Right ventricle myocardium inferior (tissue), 1 donor: ENCODE data around the gene STRIP1. TPM values are rescaled to one million over a fixed set of nuclear protein-coding genes. Genes with fewer than 3 reads are reported as not detected.
"Not testable (repeated sequence)": the region's sequence is repeated elsewhere in the genome, so short reads cannot be mapped to it uniquely, and the experiment has no call there.

Experiments used
- ATAC-seq: fragments of 200-7000 bp; cut with Tn5 transposase; one replicate; pipeline ENCODE4 v1.9.1; 2020; ENCODE audit warnings: mild to moderate bottlenecking, moderate library complexity
- DNase-seq: peaks from one replicate; pipeline ENCODE4 v3.0.0; 2021; ENCODE audit errors: missing footprints
- intact Hi-C: fragments of 100-400 bp; cut with DNase I; formaldehyde crosslinking; loops from one replicate; pipeline ENCODE4 v1.11.0; 2022
- total RNA-seq: library from RNA; stranded (reverse); fragmentation: NEBNext Ultra II Directional; extraction: Animal tissue kit (Norgen Biotek cat#: 25700); gene quantifications from one replicate; pipeline ENCODE4 v1.2.1, GENCODE V29; 2021
- donor health status: DM: no; HTN: yes; CAD: no; lungs with severe emphysema.

The STRIP1 gene
- total RNA-seq, 1 donor from 2014 or later: 17.8 TPM

DNA sequence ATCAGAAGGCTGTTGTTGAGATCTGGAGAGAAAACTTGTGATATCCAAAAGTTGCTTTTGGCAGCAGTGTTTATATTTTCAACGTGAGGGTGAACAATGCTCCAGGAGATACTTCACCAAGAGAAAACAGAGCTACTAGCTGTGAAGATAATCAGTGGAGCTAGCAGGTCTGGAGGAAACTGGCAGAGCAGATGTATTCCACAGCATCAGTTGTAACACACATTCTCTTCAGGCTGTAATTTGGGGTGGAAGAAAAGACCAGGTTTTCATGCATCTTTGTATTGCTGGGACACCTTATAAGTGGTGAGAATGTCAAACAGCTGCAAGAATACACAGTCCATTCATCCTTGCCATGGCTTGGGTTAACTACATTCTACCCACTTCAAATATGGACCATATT, 27.9 kb upstream of the STRIP1 start:
- DNase-seq (no peak), ATAC-seq (no peak)
- intact Hi-C loops: no loop called here

DNA sequence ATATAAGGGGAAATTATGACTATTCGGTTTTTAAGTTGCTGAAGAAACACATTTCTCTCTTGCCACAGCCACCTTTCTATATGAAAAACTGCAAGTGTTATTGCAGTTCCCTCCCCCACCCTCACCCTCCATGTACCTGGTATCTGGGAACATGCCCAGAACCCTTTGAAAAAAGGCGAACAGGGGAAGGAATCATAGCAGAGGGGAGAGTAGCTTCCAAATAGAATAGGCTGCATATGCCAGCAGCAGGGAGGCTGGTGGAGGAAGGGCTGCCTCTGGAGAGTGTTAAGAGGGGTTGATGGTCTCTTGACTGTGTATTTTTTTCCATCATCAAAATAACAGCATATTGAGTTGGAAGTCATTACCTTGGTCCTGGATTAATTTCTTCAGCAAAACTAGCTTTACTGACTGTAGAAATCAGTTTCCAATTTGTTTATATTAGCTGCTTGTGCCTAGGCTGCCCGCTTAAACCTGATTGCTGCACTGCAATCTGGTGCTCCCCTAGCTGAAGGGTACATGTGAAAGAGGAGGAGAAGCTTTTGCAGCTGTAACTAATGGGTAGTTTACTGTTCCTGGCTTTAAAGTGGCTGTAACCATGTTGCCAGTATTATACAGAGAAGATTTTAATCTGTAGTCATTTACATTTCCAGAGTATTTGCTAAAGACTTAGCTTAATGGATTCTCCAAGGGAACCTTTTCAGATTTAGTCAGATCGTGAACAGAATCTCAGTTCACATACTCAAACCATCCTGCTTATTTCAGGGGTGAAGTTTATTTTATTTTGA, 27.2 kb upstream of the STRIP1 start:
- no peak for DNase-seq
- ATAC-seq: no peak
- intact Hi-C loops: no loop called here

DNA sequence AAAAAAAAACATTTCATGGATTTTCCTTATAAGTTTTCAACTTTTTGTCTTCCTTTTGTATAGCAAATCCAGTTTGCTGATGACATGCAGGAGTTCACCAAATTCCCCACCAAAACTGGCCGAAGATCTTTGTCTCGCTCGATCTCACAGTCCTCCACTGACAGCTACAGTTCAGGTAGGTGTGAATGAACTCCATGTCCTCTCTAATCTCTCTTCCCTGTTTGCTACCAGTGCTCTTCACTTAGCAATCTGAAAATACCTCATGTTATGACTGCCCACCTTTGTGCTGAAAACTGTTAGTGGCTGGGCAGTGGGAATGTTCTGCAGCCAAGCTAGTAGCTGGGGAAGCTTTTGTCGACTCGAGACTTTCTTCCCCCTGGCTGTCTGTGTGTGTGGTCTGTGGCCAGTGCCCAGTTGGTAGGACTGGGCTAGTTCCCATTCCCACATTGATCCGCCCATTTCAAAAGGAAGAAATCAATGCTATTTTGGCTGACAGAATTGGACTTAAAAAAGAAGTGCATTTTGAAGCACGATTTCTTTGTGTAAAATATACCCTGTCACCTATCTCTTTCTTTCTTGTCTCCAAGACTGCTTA, 25.4 kb upstream of the STRIP1 start:
- intact Hi-C loops: no loop called here
- ATAC-seq (no peak), DNase-seq (no peak)

DNA sequence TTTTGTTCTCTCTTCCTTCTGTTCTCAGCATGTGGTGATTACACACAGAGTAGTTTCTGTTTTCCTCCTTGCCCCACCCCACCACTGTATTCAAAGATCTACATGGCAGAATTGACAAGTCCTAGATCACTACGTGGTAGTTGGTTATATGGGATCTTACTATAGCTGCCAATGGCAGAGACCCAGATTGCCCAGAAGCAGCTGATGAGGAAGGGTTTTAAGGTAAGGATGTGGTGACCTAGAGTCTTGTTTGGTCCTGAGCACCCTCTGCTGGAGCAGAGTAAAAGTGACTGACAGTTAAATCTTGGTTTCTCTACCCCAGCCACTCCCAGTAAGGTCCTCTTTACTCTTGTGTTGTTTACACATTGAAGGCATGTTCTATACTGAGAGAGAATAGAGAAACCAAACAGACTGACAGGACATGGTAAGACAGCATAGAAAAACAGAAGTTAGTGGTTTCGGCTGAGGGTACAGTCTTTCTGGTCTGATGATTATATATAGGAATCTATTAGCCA, 22.8 kb upstream of the STRIP1 start:
- DNase-seq (no peak), ATAC-seq (peak; percentile 56)
- intact Hi-C loops: no loop called here

DNA sequence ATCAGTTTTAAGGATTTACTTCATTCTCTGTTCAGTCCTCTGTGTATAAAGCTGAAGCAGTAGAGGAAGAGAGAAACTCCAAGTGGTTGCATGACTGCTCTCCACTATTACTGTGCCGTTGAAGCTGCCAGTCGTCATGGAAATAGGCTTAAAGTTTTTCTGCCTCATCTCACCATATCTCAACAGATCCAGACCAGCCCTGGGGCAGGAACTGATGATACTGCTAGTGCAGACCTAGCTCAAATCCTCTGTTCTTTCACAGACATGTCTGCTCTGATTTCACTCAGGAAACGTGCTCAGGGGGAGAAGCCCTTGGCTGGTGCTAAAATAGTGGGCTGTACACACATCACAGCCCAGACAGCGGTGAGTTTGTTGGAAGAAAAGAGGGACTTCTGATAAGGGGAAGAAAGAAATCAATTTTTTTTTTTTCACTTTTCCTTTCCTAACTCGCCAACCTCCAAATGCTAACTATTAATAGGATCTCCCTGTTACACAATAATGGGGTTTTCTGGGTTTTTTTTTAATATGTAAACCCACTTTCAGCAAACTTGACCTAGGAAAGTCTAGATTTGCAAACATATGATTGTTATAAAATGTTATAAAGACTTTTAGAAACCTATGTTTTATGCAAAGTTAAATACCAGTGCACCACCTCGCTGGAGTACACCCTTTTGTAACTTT, 22.2 kb upstream of the STRIP1 start:
- ATAC-seq: no peak
- intact Hi-C loops: no loop called here
- DNase-seq: no peak

DNA sequence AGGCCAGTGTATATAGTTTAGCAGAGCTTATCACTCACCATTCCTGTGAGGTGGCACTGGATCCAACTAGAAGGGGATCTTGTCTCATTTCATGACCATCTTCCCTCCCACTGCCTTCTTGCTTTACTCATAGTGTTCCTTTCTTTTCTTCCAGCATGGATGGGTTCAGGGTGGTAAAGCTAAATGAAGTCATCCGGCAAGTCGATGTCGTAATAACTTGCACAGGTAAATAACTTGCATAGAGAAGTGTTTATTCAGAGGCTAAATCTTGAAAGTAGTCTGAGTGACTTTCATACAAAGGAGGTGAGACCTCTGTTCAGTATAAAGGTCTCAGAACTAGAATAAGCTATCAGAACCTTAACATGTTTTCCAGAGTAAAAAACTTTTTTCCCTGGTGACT, 16.6 kb upstream of the STRIP1 start:
- ATAC-seq (no peak), DNase-seq (no peak)
- intact Hi-C loops: no loop called here

DNA sequence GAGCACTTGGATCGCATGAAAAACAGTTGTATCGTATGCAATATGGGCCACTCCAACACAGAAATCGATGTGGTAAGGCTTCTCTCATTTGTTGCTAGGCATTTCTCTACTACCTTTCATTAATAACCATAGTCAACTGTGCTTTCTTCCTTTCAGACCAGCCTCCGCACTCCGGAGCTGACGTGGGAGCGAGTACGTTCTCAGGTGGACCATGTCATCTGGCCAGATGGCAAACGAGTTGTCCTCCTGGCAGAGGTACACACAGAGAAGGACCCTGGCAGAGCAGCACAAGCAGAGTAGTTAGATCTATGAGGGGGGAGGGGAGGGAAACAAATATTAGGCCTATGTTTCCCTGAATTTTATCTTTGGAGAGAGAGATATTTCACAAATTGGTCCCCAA, 16.0 kb upstream of the STRIP1 start:
- intact Hi-C loops: no loop called here
- DNase-seq (no peak), ATAC-seq (no peak)

DNA sequence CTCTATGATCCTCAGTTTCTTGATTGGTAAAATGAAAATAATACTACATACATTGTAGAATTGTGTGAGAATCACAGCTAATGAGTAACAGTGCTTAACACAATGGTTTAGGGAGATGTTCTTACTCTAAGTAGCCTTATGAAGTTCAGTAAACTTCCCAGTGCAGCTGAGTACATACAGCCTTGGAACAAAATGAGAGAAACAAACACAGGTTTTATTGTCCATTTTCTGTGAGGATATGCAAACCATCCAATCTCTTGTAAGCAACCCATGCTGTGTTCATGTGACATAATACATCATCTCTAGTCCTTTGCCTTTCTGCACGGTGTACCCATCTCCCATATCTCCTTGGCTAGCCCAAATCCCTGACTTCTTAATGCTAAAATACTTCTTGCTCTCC, 14.7 kb upstream of the STRIP1 start:
- intact Hi-C loops: no loop called here
- DNase-seq (no peak), ATAC-seq (no peak)

DNA sequence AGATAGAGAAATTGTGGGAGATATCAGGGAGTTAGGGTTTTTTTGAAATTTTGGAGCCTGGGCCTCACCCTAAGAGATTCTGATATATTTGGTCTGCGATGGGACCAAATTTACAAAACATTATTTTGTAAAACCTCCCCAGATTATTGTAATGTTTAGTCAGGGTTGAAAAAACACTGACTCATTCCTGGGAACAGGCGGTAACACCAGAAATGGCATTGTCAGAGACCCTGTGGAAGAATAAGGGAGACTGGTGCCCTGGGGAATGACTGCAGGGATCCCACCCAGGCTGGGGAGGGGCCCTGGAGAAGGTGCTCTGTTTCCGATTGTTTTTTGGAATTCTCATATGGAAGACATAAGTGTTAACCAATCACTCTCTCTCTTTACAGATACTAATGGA, 13.1 kb upstream of the STRIP1 start:
- intact Hi-C loops: no loop called here
- DNase-seq (no peak), ATAC-seq (no peak)

DNA sequence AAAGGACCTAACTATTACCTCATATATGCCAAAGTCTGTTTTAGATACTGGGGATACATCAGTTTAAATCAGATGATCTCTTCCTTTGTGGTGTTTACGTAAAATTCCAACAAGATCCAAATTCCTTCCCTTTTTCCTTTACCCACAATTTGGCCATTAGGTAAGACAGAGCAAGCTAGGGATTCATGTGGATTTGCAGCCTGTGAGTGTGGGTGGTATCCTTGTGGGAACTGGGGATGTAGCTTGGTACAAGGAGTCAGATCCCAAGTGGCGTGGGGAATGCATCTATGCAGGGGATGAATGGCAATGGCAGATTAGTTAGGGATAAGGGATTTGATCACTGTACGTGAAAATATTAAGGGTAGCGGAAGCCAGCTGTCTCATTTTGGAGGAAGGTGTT, 9.8 kb upstream of the STRIP1 start:
- ATAC-seq (no peak), DNase-seq (no peak)
- intact Hi-C loops: no loop called here

DNA sequence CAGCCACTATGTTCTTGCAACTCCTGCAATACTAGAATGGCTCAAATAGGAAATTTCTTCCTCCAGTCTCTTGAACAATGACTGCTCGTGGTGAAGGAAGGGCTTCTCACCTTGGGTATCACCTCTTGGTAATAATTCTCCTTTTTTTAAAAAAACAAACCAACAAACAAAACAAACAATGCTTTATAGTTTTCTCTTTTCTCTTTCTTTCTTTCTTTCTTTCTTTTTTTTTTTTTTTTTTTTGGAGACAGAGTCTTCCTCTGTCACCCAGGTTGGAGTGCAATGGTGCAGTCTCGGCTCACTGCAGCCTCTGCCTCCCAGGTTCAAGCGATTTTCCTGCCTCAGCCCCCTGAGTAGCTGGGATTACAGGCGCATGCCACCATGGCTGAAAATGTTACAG, 3.7 kb upstream of the STRIP1 start:
- ATAC-seq, intact Hi-C loops: not testable (repeated sequence)

DNA sequence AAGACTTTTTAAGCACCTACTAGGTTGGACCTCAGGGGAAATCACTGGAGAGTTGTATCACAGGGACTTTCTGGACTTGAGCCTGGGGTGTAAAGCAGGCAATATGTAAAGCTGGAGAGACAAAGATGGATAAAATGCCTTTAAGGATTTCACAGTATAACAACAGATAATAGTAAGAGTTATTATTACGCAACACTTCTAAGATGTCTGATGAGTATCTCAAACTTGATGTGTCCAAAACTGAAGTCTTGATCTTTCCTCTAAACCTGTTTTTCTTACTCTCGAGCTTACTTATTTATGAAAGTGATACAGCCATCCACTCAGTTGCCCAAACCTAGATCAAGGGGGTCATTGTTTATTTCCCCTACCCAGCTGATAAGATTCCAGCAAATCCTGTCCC, 2.1 kb upstream of the STRIP1 start:
- ATAC-seq (no peak), DNase-seq (no peak)
- intact Hi-C loops: no loop called here

More for the DNA sequence above, 3.7 kb upstream of the STRIP1 start:
- not testable (repeated sequence) for DNase-seq

DNA sequence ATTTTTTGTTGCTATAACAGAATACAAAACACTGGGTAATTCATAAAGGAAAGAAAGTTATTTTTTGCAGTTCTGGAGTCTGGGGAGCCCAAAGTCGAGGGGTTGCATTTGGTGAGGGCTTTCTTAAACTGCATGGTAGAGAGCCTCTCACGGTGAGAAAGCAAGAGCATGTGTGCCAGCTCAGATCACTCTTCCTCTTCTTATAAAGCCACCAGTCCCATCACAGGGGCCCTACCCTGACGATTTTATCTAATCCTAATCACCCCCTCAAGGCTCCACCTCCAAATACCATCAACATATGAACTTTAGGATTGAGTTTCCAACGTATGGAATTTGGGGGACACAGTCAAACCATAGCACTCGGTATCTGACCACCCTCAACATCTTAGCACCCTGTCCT, 1.0 kb upstream of the STRIP1 start:
- DNase-seq: no peak
- intact Hi-C loops: no loop called here
- no peak for ATAC-seq

DNA sequence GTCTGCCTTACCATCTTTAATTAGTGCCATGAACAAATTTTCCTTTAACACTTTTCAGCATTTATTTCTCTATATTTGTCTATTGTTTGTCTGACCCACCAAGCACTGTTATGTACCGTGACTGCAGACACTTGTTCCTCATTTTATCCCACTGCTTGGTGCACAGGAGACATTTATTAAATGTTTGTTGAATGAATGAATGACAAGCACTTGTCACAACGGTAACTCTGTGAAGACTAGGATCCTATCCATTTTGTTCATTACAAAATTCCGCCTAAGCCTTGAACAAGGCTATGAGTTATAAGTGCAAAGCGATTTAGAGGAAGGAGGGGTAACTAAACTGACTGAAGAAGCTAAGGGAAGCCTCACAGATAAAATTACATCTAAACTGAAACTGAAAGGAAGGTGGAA, 379 bp upstream of the STRIP1 start:
- intact Hi-C loops: no loop called here

DNA sequence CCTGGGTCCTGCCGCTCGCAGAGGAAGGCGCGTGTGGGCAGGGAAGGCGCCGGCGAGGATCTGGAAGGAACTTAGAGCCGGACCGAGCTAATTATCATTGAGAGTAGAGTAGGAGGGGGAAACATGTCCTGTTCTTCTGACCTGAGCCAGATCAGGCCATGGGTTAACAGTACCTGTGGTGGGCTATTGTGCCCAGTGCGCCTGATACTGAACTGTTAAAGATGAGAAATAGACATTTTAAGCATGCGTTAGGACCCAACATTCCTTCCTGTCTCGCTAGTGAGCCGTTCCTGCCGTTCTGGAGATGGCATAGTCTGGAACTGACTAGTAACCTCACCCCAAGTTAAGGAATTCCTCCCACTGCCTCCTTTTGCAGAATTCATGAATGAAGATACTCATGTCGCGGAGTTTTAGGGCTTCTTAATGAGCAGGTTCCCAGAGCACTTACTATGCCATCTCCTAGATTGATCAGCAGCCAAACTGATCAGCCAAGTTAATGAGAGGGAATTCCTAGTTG, 870 bp downstream of the STRIP1 start:
- DNase-seq: no peak
- ATAC-seq: no peak
- intact Hi-C loops: no loop called here

More for the DNA sequence above, 379 bp upstream of the STRIP1 start:
- ATAC-seq (no peak), DNase-seq (no peak)

DNA sequence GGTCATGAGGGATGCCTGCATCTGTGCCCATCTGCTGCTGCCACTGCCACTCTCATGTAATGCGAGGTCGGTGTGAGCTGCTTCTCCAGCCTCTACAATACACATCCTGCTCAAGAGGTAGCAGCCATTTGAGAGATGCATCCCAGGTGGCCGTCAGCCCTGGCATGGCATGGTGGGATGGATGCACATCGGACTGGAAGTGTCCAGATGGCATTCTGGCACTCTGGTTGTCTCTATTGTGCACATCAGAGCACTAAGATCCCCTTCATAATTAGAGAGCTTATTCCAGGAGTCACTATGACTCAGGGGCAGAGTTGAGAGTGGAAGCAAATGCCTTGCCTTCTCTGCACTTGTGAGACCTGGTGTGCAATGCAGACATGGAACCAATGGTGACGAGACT, 3.8 kb downstream of the STRIP1 start:
- DNase-seq (no peak), ATAC-seq (no peak)
- intact Hi-C loops: no loop called here

DNA sequence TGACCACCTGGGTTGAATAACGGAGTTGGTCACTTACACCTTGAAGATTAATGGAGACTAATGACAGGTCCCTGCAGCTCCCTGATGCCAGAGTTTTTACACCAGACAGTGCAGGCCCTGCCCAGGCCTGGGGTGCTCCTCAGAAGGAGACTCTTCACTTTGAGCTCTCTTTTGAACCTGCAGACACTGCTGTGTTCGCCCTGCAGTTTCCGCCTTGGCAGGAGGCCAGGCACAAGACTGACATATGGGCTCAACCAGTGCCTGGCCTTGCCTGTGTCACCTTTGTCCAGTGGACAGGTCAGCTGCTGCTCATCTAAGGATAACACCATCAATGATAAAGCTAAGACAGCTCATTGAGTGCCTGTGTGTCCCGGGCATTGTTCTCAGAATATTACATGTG, 5.2 kb downstream of the STRIP1 start:
- DNase-seq (no peak), ATAC-seq (no peak)
- intact Hi-C loops: no loop called here

DNA sequence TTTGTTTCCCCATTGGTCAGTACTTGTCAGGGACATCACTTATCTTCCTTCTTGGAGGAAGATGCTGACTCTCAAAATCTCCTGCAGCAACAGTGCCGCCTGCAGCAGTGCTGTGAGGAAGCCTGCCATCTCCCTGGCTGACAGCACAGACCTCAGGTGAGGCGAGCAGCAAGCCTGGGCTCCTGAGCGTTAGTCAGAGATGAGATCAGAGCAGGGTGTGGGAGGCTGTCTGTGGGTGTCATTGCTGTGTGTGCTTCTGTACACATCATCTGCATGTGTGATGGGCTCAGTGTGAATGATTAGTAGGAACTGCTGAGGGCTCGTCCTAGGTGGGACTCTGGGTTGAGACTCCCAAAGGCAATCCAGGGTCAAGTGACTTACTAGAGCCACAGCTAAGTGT, 6.1 kb downstream of the STRIP1 start:
- DNase-seq: no peak
- no peak for ATAC-seq
- intact Hi-C loops: no loop called here

DNA sequence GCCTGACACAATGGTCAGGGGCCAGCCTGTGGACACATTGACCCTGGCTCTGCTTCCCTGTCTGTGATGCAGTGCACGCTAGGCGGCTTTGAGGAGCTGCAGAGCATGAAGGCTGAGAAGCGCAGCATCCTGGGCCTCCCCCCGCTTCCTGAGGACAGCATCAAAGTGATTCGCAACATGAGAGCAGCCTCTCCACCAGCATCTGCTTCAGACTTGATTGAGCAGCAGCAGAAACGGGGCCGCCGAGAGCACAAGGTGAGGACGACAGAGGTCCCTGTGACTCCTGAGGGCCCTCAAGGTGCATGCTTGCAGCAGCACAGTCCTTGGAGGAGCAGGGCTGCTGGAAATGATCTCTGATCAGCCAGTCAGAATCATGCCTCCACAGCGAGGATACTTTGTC, 8.6 kb downstream of the STRIP1 start:
- DNase-seq: no peak
- intact Hi-C loops: no loop called here
- no peak for ATAC-seq

DNA sequence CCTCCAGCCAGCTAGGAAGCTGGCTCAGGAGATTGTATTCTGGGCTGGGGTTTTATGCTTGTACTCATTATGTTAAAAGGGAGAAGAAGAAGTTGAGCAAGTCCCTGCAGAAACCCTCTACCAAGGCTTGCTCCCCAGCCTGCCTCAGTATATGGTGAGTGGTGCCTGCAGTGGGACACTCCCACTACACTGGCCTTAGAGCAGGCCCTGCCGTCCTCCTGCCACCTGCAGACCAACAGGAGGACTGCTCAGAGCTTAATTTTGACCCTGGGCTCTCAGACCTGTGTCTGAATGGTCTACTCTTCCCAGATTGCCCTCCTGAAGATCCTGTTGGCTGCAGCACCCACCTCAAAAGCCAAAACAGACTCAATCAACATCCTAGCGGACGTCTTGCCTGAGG, 13.0 kb downstream of the STRIP1 start:
- intact Hi-C loops: no loop called here
- no peak for DNase-seq
- no peak for ATAC-seq
